ENCODE results near the gene CADM2. TPM values are rescaled to one million over a fixed set of nuclear protein-coding genes. Genes with fewer than 3 reads are reported as not detected.

Gene CADM2
- total RNA-seq, 1 experiment from 2014 or later: not detected

GRCh38 chr3:85210540-85210939 is 251.8 kb downstream of the CADM2 start:
- peaks cover 7 to 9% of the 10 kb centered on the region in 2 experiments; a peak in 3 of 4 replicates for H3K9me3 ChIP-seq (ENCODE audit: control insufficient read depth in 1 of 2, insufficient read depth in 1 of 2, low read depth in 1 of 2, low read length in 2 of 2)
- no peak for ATAC-seq
- H3K36me3 ChIP-seq (ENCODE audit: control insufficient read depth in 1 of 2, insufficient read depth in 2 of 2, low read length in 2 of 2): no peaks in the 10 kb centered on the region
- POLR2A ChIA-PET: no interaction called here
- CTCF ChIA-PET: no interaction called here
- no peak overlapping the region for H2AFZ ChIP-seq (ENCODE audit: low read depth, low read length, poor library complexity, severe bottlenecking)
- no peak overlapping the region for H3K9ac ChIP-seq (ENCODE audit: low read length)
- no peak overlapping the region for H3K4me3 ChIP-seq (replicated peaks in 1 of 2; ENCODE audit: low read depth in 1 of 2, low read length in 2 of 2)
- H3K27me3 ChIP-seq (ENCODE audit: insufficient read depth, low read length): no peaks in the 10 kb centered on the region
- H3K9me2 ChIP-seq (ENCODE audit: insufficient read depth): no peaks in the 10 kb centered on the region
- no peaks in the 10 kb centered on the region for H3K4me1 ChIP-seq (ENCODE audit: control insufficient read depth in 1 of 2, insufficient read depth in 2 of 2, low read length in 2 of 2)
- no peaks in the 10 kb centered on the region for H4K20me1 ChIP-seq (ENCODE audit: insufficient read depth)
- intact Hi-C loops (cut with micrococcal nuclease): no loop called here
- no peak for DNase-seq (ENCODE audit: low read depth, low spot score)
- RAD21 ChIA-PET (ENCODE audit: low non-redundant PET in 1 of 2, low total read pairs in 2 of 2, uncharacterized antibody in 2 of 2, unreplicated experiment in 2 of 2): no interaction called here
- no peak overlapping the region for H3K4me2 ChIP-seq (ENCODE audit: low read length)
- H3K27ac ChIP-seq (ENCODE audit: low read depth, low read length): no peak overlapping the region
- H3K79me2 ChIP-seq (ENCODE audit: insufficient read depth, low read length): no peaks in the 10 kb centered on the region
- BruUV-seq (replicated peaks): no TSS peak
- no peak for TF ChIP-seq EGR1 (IDR thresholded peaks at IDR 0.05; ENCODE audit: low read depth)
- no peak for TF ChIP-seq RAD21 (IDR thresholded peaks at IDR 0.05; ENCODE audit: low read depth)
- TF ChIP-seq YY1 (IDR thresholded peaks at IDR 0.05; ENCODE audit: extremely low read depth, insufficient replicate concordance, low read depth, low read length): no peak
- TF ChIP-seq ATF3 (IDR thresholded peaks at IDR 0.05): no peak
- no peak for TF ChIP-seq SRF (IDR thresholded peaks at IDR 0.05; ENCODE audit: low read depth)
- TF ChIP-seq EZH2 (IDR thresholded peaks at IDR 0.05): no peak
- TF ChIP-seq MAX (IDR thresholded peaks at IDR 0.05): no peak
- TF ChIP-seq REST (IDR thresholded peaks at IDR 0.05; ENCODE audit: low read depth): no peak
- no peak for TF ChIP-seq POLR2A (IDR thresholded peaks at IDR 0.05; ENCODE audit: borderline replicate concordance, extremely low read depth, insufficient read depth, insufficient read length)
- TF ChIP-seq SIN3A (IDR thresholded peaks at IDR 0.05; ENCODE audit: low read depth): no peak
- TF ChIP-seq CEBPB (IDR thresholded peaks at IDR 0.05; ENCODE audit: low read depth): no peak
- TF ChIP-seq ELF1 (IDR thresholded peaks at IDR 0.05; ENCODE audit: borderline replicate concordance, low read depth): no peak
- TF ChIP-seq ZFX (IDR thresholded peaks at IDR 0.05): no peak
- TF ChIP-seq TCF7L2 (IDR thresholded peaks at IDR 0.05; ENCODE audit: borderline replicate concordance, extremely low read depth, insufficient read depth, insufficient read length): no peak
- TF ChIP-seq JUND (IDR thresholded peaks at IDR 0.05): no peak
- no peak for TF ChIP-seq EZH2phosphoT487 (IDR thresholded peaks at IDR 0.05; ENCODE audit: borderline replicate concordance)
- no peak for TF ChIP-seq CBX3 (IDR thresholded peaks at IDR 0.05; ENCODE audit: low read depth)
- TF ChIP-seq SP1 (IDR thresholded peaks at IDR 0.05; ENCODE audit: low read depth): no peak
- TF ChIP-seq ZBTB33 (IDR thresholded peaks at IDR 0.05; ENCODE audit: extremely low read depth, insufficient replicate concordance, low read length): no peak
- no peak for TF ChIP-seq CTCF (IDR thresholded peaks at IDR 0.05 in 2 of 3, conservative IDR thresholded peaks at IDR 0.05 in 1 of 3; ENCODE audit: borderline replicate concordance in 1 of 3, insufficient read depth in 1 of 3, low read depth in 2 of 3, low read length in 2 of 3)
